ENCODE data around the gene KIAA1958.

DNA sequence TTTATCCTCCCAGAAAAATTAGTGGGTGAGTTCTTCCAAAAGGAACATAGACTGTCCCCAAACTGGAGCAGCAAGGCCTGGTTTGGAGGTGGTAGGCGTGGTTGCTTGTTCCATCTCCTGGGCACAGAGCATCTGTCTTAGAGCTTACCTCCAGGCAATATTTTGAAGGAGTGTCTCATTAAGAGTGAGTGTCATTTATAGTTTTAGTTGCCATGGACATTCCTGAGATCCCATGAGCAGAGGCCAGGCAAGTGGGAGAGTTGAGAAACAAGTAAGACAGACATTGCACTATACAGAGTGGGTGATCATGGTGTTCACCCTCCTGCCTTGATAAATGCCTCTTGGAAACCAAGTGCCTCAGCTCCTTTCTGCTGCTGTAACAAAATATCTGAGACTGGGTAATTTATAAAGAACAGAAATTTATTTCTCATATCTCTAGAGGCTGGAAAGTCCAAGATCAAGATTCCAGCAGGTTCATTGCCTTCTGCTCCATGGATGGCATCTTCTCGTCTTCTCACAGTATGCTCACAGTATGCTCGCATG lies 68.5 kb downstream of the KIAA1958 start:
- TF ChIP-seq, protein P1, sequence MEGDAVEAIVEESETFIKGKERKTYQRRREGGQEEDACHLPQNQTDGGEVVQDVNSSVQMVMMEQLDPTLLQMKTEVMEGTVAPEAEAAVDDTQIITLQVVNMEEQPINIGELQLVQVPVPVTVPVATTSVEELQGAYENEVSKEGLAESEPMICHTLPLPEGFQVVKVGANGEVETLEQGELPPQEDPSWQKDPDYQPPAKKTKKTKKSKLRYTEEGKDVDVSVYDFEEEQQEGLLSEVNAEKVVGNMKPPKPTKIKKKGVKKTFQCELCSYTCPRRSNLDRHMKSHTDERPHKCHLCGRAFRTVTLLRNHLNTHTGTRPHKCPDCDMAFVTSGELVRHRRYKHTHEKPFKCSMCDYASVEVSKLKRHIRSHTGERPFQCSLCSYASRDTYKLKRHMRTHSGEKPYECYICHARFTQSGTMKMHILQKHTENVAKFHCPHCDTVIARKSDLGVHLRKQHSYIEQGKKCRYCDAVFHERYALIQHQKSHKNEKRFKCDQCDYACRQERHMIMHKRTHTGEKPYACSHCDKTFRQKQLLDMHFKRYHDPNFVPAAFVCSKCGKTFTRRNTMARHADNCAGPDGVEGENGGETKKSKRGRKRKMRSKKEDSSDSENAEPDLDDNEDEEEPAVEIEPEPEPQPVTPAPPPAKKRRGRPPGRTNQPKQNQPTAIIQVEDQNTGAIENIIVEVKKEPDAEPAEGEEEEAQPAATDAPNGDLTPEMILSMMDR (conservative IDR thresholded peaks at IDR 0.05; ENCODE audit: low read depth, low read length) = no peak
- no peak for TF ChIP-seq EZH2 (IDR thresholded peaks at IDR 0.05; ENCODE audit: borderline replicate concordance, low read depth, low read length, poor library complexity, severe bottlenecking)
